GM23338 (cell line): ENCODE results near the gene SPNS3. TPM values are rescaled to one million over a fixed set of nuclear protein-coding genes. Genes with fewer than 3 reads are reported as not detected.

ENCODE experiments used
- ATAC-seq: fragments of 200-7000 bp; cut with Tn5 transposase; 3 replicates; pipeline ENCODE4 v1.9.1; 2020
- DNase-seq: peaks from one replicate; pipeline ENCODE4 v3.0.0-alpha.2; 2015; ENCODE audit warnings: low spot score
- H2AFZ ChIP-seq: fragments of 200-600 bp; sonication (generic); 2 replicates; pipeline ENCODE4 v1.8.0; 2016; ENCODE audit warnings: antibody characterized with exemption, mild to moderate bottlenecking, moderate library complexity
- H3F3A ChIP-seq: fragments of 200-600 bp; sonication (generic); replicated peaks from 2 replicates; pipeline ENCODE4 v1.8.0; 2017; ENCODE audit warnings: antibody characterized with exemption, mixed run types, low read depth
- H3K27ac ChIP-seq: fragments of 200-600 bp; sonication (generic); 2 replicates; pipeline ENCODE4 v1.6.1; 2016; ENCODE audit warnings: low read depth
- H3K27me3 ChIP-seq: fragments of 200-600 bp; sonication (generic); 2 replicates; pipeline ENCODE4 v1.8.0; 2016; ENCODE audit warnings: mild to moderate bottlenecking, mixed run types, moderate library complexity; ENCODE audit not compliant: insufficient read depth
- H3K36me3 ChIP-seq: fragments of 200-600 bp; sonication (generic); 2 replicates; pipeline ENCODE4 v1.8.0; 2016; ENCODE audit warnings: mild to moderate bottlenecking; ENCODE audit not compliant: insufficient read depth
- H3K4me1 ChIP-seq: fragments of 200-600 bp; sonication (generic); 2 replicates; pipeline ENCODE4 v1.8.0; 2016; ENCODE audit warnings: mild to moderate bottlenecking, moderate library complexity; ENCODE audit not compliant: insufficient read depth
- H3K4me2 ChIP-seq: fragments of 200-600 bp; sonication (generic); 2 replicates; pipeline ENCODE4 v1.7.1; 2017; ENCODE audit warnings: mixed run types
- H3K4me3 ChIP-seq: fragments of 200-600 bp; sonication (generic); 2 replicates; pipeline ENCODE4 v1.6.1; 2016; ENCODE audit warnings: mixed run types
- H3K79me2 ChIP-seq: fragments of 200-600 bp; sonication (generic); replicated peaks from 2 replicates; pipeline ENCODE4 v1.8.0; 2017; ENCODE audit warnings: mild to moderate bottlenecking; ENCODE audit not compliant: insufficient read depth
- H3K9me2 ChIP-seq: fragments of 200-600 bp; sonication (generic); 2 replicates; pipeline ENCODE4 v1.8.0; 2017; ENCODE audit not compliant: insufficient read depth
- H4K20me1 ChIP-seq: fragments of 200-600 bp; sonication (generic); replicated peaks from 2 replicates; pipeline ENCODE4 v1.8.0; 2017; ENCODE audit warnings: mild to moderate bottlenecking; ENCODE audit not compliant: insufficient read depth
- H3K27ac Mint-ChIP-seq: 2 replicates; pipeline ENCODE4 v1.8.0; 2020; ENCODE audit warnings: inconsistent platforms, mild to moderate bottlenecking, moderate library complexity, mixed read lengths
- H3K27me3 Mint-ChIP-seq: 3 replicates; pipeline ENCODE4 v1.8.0; 2022; ENCODE audit warnings: low read depth, mild to moderate bottlenecking, moderate library complexity, mixed read lengths, inconsistent platforms; ENCODE audit not compliant: insufficient read depth, poor library complexity
- H3K36me3 Mint-ChIP-seq: 3 replicates; pipeline ENCODE4 v1.8.0; 2021; ENCODE audit warnings: low read depth, mild to moderate bottlenecking, inconsistent platforms, moderate library complexity, mixed read lengths
- H3K4me1 Mint-ChIP-seq: 3 replicates; pipeline ENCODE4 v1.8.0; 2020; ENCODE audit warnings: mild to moderate bottlenecking, inconsistent platforms, mixed read lengths
- H3K4me3 Mint-ChIP-seq: 3 replicates; pipeline ENCODE4 v1.8.0; 2021; ENCODE audit warnings: moderate library complexity, mild to moderate bottlenecking, inconsistent platforms, mixed read lengths
- H3K9me3 Mint-ChIP-seq: 3 replicates; pipeline ENCODE4 v1.8.0; 2020; ENCODE audit warnings: moderate library complexity, mild to moderate bottlenecking, inconsistent platforms, mixed read lengths
- CTCF ChIP-seq, 2 experiments: fragments of 200-600 bp in 1 of 2; sonication (generic) in 1 of 2; conservative IDR thresholded peaks; 2 replicates each; pipeline versions ENCODE4 v1.5.1 to v1.6.1; 2016 to 2017; ENCODE audit warnings: antibody characterized with exemption in 2 of 2, low read depth in 2 of 2, mild to moderate bottlenecking in 2 of 2, moderate library complexity in 1 of 2
- ETS1 ChIP-seq: IDR thresholded peaks from 2 replicates; pipeline ENCODE4 v1.6.1; 2016; ENCODE audit warnings: antibody characterized with exemption
- EZH2phosphoT487 ChIP-seq: fragments of 200-600 bp; sonication (generic); IDR thresholded peaks from one replicate; pipeline ENCODE4 v1.8.1; 2018; ENCODE audit warnings: antibody characterized with exemption; ENCODE audit not compliant: unreplicated experiment
- NANOG ChIP-seq: IDR thresholded peaks from 2 replicates; pipeline ENCODE4 v1.6.1; 2016; ENCODE audit warnings: antibody characterized with exemption, borderline replicate concordance
- POLR2AphosphoS5 ChIP-seq: IDR thresholded peaks from 2 replicates; pipeline ENCODE4 v1.6.1; 2016; ENCODE audit warnings: antibody characterized with exemption, low read depth
- REST ChIP-seq: IDR thresholded peaks from one replicate; pipeline ENCODE4 v1.6.1; 2018; ENCODE audit warnings: antibody characterized with exemption; ENCODE audit not compliant: unreplicated experiment
- STAT1 ChIP-seq: IDR thresholded peaks from one replicate; pipeline ENCODE4 v1.6.1; 2016; ENCODE audit warnings: antibody characterized with exemption; ENCODE audit not compliant: unreplicated experiment
- ZNF331 ChIP-seq: fragments of 250-450 bp; sonication (Bioruptor Pico); IDR thresholded peaks from 2 replicates; pipeline ENCODE4 v1.5.0; 2020; ENCODE audit warnings: low read depth, mild to moderate bottlenecking, moderate library complexity
- polyA plus RNA-seq: library from polyadenylated mRNA; unstranded; fragments of >200 nt; fragmentation: Nextera tagmentation; extraction: Ambion mirVana; gene quantifications from 2 replicates; pipeline ENCODE4 v1.2.1, GENCODE V29; 2016
- total RNA-seq: library from RNA; depleted of rRNA; stranded (reverse); fragments of >200 nt; shearing (Covaris generic); gene quantifications from 2 replicates; pipeline ENCODE4 v1.2.3, GENCODE V29; 2014

Gene SPNS3
- total and polyA plus RNA-seq, 2 experiments from 2014 or later: not detected

GRCh38 chr17:4511199-4511932 is 77.6 kb downstream of the SPNS3 start (continued):
- no peak for TF ChIP-seq ETS1
- no peak for TF ChIP-seq REST
- no peak for TF ChIP-seq POLR2AphosphoS5
- TF ChIP-seq NANOG: no peak
- no peak for TF ChIP-seq EZH2phosphoT487
- no peak for TF ChIP-seq ZNF331 (CRISPR knock-in tag)
- no peak for TF ChIP-seq CTCF (conservative IDR thresholded peaks at IDR 0.05; ENCODE audit: low read depth in 2 of 2)

- Histone ChIP-seq H3K27me3 (no peaks in the 10 kb centered on the region), H3K36me3 (no peaks in the 10 kb centered on the region), H3K79me2 (no peaks in the 10 kb centered on the region), H3K4me3 (no peak overlapping the region), H2AFZ (no peak overlapping the region), H3K27ac (no peak overlapping the region), H3K4me2 (no peak overlapping the region), H3K9me2 (no peaks in the 10 kb centered on the region), H4K20me1 (no peaks in the 10 kb centered on the region), H3F3A (no peaks in the 10 kb centered on the region), H3K4me1 (no peaks in the 10 kb centered on the region)
- Mint-ChIP-seq H3K27me3 (peaks cover 21% of the 10 kb centered on the region), H3K4me3 (no peak overlapping the region), H3K27ac (no peak overlapping the region; the same call in 1 of the 2 replicates), H3K4me1 (peaks cover 7% of the 10 kb centered on the region; the same call in 2 of the 3 replicates), H3K9me3 (no peaks in the 10 kb centered on the region; the same call in 2 of the 3 replicates), H3K36me3 (no peaks in the 10 kb centered on the region)
- no peak for DNase-seq
- ATAC-seq: peak; percentile 5; the same call in 2 of the 3 replicates
- TF ChIP-seq POLR2AphosphoS5: no peak
- TF ChIP-seq ZNF331 (CRISPR knock-in tag): no peak
- TF ChIP-seq STAT1: no peak
These were observed 78.7 kb downstream of the SPNS3 start for GRCh38 chr17:4512156-4513112.
